NCI-H524 treated with DMSO at 0.1 percent for 48 hours (cell line): ENCODE measurements around the gene KLKB1.
"Not testable (repeated sequence)": the region's sequence is repeated elsewhere in the genome, so short reads cannot be mapped to it uniquely, and the experiment has no call there.

Source experiments
- DNase-seq: peaks from one replicate; lab custom pipeline; 2025; lab: John Stamatoyannopoulos, UW

The KLKB1 gene

GRCh38 chr4:186265683-186266652 is 38.7 kb downstream of the KLKB1 start, which contains the start of gene F11:
Gene F11, plus strand, starts transcription at chr4:186266189. Its CDS starts 948 bp downstream, at chr4:186267137.
- no peak for DNase-seq

GRCh38 chr4:186266729-186267456 is 39.6 kb downstream of the KLKB1 start:
- DNase-seq: no peak

- DNase-seq: no peak
Measured at GRCh38 chr4:186271081-186271678, 43.9 kb downstream of the KLKB1 start.

- no peak for DNase-seq
Measured at GRCh38 chr4:186272699-186273391, 45.5 kb downstream of the KLKB1 start.

GRCh38 chr4:186273392-186273789 is 46.1 kb downstream of the KLKB1 start:
- DNase-seq: not testable (repeated sequence)

- DNase-seq: no peak
Measured at GRCh38 chr4:186283311-186283710, 56.0 kb downstream of the KLKB1 start.

- DNase-seq: no peak
Measured at GRCh38 chr4:186285147-186285546, 57.8 kb downstream of the KLKB1 start.

- DNase-seq: no peak
Measured at GRCh38 chr4:186286581-186286980, 59.3 kb downstream of the KLKB1 start.

- no peak for DNase-seq
Measured at GRCh38 chr4:186291256-186291890, 64.1 kb downstream of the KLKB1 start.

- no peak for DNase-seq
Measured at GRCh38 chr4:186294160-186294559, 66.9 kb downstream of the KLKB1 start.

GRCh38 chr4:186296481-186296880 is 69.2 kb downstream of the KLKB1 start:
- DNase-seq: no peak

- DNase-seq: no peak
Measured at GRCh38 chr4:186297013-186297645, 69.8 kb downstream of the KLKB1 start.

- DNase-seq: no peak
Measured at GRCh38 chr4:186298031-186298647, 70.8 kb downstream of the KLKB1 start.

- DNase-seq: no peak
Measured at GRCh38 chr4:186299291-186299690, 72.0 kb downstream of the KLKB1 start.

GRCh38 chr4:186300659-186301390 is 73.5 kb downstream of the KLKB1 start:
- DNase-seq: no peak

GRCh38 chr4:186304216-186304615 is 76.9 kb downstream of the KLKB1 start:
- DNase-seq: no peak

GRCh38 chr4:186304866-186305505 is 77.7 kb downstream of the KLKB1 start:
- no peak for DNase-seq

- DNase-seq: no peak
Measured at GRCh38 chr4:186307497-186307896, 80.2 kb downstream of the KLKB1 start.

- DNase-seq: no peak
Measured at GRCh38 chr4:186307916-186308315, 80.6 kb downstream of the KLKB1 start.
